Measurements from ENCODE around the gene GSTT4. TPM values are rescaled to one million over a fixed set of nuclear protein-coding genes. Genes with fewer than 3 reads are reported as not detected.
"Not testable (repeated sequence)": the region's sequence is repeated elsewhere in the genome, so short reads cannot be mapped to it uniquely, and the experiment has no call there.

The GSTT4 gene
- total and polyA plus RNA-seq, 9 of the 15 experiments (the other 6 are each of a cell fraction or from before 2014, with no cell fraction given), result not detected

- 34% methylated on average over 3 of the region's 4 CpGs for WGBS (ENCODE audit: insufficient coverage, low coverage, missing lambda C conversion rate)
- POLR2A ChIA-PET; H3K27ac ChIP-seq (ENCODE audit: extremely low read depth, low read depth, low read length); H3K79me2 ChIP-seq (ENCODE audit: control insufficient read depth, insufficient read depth, low read length); H2AFZ ChIP-seq (ENCODE audit: low read depth, low read length); H3K36me3 ChIP-seq (ENCODE audit: control insufficient read depth, insufficient read depth, low read length); FAIRE-seq; H3K9me3 ChIP-seq (replicated peaks; ENCODE audit: control insufficient read depth, insufficient read depth, low read depth, low read length); H3K9ac ChIP-seq (ENCODE audit: insufficient read depth in 1 of 2, low read depth in 2 of 2, low read length in 2 of 2); CTCF ChIA-PET (ENCODE audit: low intra/inter-chr PET ratio); BruUV-seq (replicated peaks); H3K9me1 ChIP-seq (ENCODE audit: control insufficient read depth, insufficient read depth, low read length); DNase-seq (ENCODE audit: extremely low read depth in 1 of 4, low spot score in 3 of 4); H3K4me1 ChIP-seq (replicated peaks in 1 of 2; ENCODE audit: control insufficient read depth in 2 of 2, insufficient read depth in 2 of 2, low read length in 2 of 2); H3K4me2 ChIP-seq (ENCODE audit: insufficient read depth, low read length); H3K27me3 ChIP-seq (ENCODE audit: control insufficient read depth in 2 of 2, insufficient read depth in 2 of 2, low read length in 2 of 2); ATAC-seq; H4K20me1 ChIP-seq (replicated peaks; ENCODE audit: control insufficient read depth, insufficient read depth, low read length); H3K4me3 ChIP-seq: not testable (repeated sequence)
- in situ Hi-C loops (cut with MboI) (loop anchor here (10.0 to 25.0 kb wide), 2 partner anchors 221 to 559 kb away; no protein-coding TSS in a partner anchor), intact Hi-C loops (cut with micrococcal nuclease) (loop anchor here (10.0 kb wide), 1 partner anchor 231 kb away; the partner anchor contains the start of gene SUSD2)
- 0 out of 6 replicates have a peak, but pooled peaks of 1 of the 3 experiments have one; percentile 14 for TF ChIP-seq CTCF (IDR thresholded peaks at IDR 0.05 in 2 of 3, conservative IDR thresholded peaks at IDR 0.05 in 1 of 3; ENCODE audit: insufficient read depth in 2 of 3, low read depth in 1 of 3, low read length in 3 of 3)
Measured at GRCh38 chr22:23953485-23953884, 51.8 kb downstream of the GSTT4 start.

GRCh38 chr22:23952794-23953405, 52.4 kb downstream of the GSTT4 start:
- POLR2A ChIA-PET, result not testable (repeated sequence)

More at GRCh38 chr22:23952794-23953405, 52.4 kb downstream of the GSTT4 start:
- H3K4me2 ChIP-seq (ENCODE audit: insufficient read depth, low read length); DNase-seq (ENCODE audit: extremely low read depth in 1 of 4, low spot score in 3 of 4); H3K27me3 ChIP-seq (ENCODE audit: control insufficient read depth in 2 of 2, insufficient read depth in 2 of 2, low read length in 2 of 2); H3K9ac ChIP-seq (ENCODE audit: insufficient read depth in 1 of 2, low read depth in 2 of 2, low read length in 2 of 2); CTCF ChIA-PET (ENCODE audit: low intra/inter-chr PET ratio); H3K9me1 ChIP-seq (ENCODE audit: control insufficient read depth, insufficient read depth, low read length); H2AFZ ChIP-seq (ENCODE audit: low read depth, low read length); H3K27ac ChIP-seq (ENCODE audit: extremely low read depth, low read depth, low read length); H3K9me3 ChIP-seq (replicated peaks; ENCODE audit: control insufficient read depth, insufficient read depth, low read depth, low read length); H3K79me2 ChIP-seq (ENCODE audit: control insufficient read depth, insufficient read depth, low read length); H3K4me1 ChIP-seq (replicated peaks in 1 of 2; ENCODE audit: control insufficient read depth in 2 of 2, insufficient read depth in 2 of 2, low read length in 2 of 2); H3K36me3 ChIP-seq (ENCODE audit: control insufficient read depth, insufficient read depth, low read length); H3K4me3 ChIP-seq; H4K20me1 ChIP-seq (replicated peaks; ENCODE audit: control insufficient read depth, insufficient read depth, low read length): not testable (repeated sequence)
- WGBS (ENCODE audit: insufficient coverage, low coverage, missing lambda C conversion rate), result 45% methylated on average over 9 of the region's 11 CpGs
- peak; percentile 57 for ATAC-seq
- peak; percentile 46 for FAIRE-seq
- TF ChIP-seq CTCF (IDR thresholded peaks at IDR 0.05 in 2 of 3, conservative IDR thresholded peaks at IDR 0.05 in 1 of 3; ENCODE audit: insufficient read depth in 2 of 3, low read depth in 1 of 3, low read length in 3 of 3) (peak in 2 of 3 experiments; percentile 12 to 40; a peak in 1 of 6 replicates), ZFP36 (IDR thresholded peaks at IDR 0.05; ENCODE audit: low read depth, low read length, partially characterized antibody) (peak; percentile 38)
- TSS peak; percentile 88 for BruUV-seq (replicated peaks)
- intact Hi-C loops (cut with micrococcal nuclease) (loop anchor here (10.0 kb wide), 1 partner anchor 232 kb away; the partner anchor contains the start of gene SUSD2), in situ Hi-C loops (cut with MboI) (loop anchor here (10.0 to 25.0 kb wide), 2 partner anchors 222 to 559 kb away; no protein-coding TSS in a partner anchor)

Measured in K562 (cell line).